Anterior cingulate cortex (tissue), 58 donors: Measurements from ENCODE around the gene GNAZ.
A peak's percentile ranks its signal among the peaks of the same experiment; 100 is the strongest.
"Not testable (repeated sequence)": the region's sequence is repeated elsewhere in the genome, so short reads cannot be mapped to it uniquely, and the experiment has no call there.

Experiments used
- DNase-seq, 58 donors: peaks; one replicate each; lab custom pipeline; 2025; lab: John Stamatoyannopoulos, UW

Gene GNAZ

DNA sequence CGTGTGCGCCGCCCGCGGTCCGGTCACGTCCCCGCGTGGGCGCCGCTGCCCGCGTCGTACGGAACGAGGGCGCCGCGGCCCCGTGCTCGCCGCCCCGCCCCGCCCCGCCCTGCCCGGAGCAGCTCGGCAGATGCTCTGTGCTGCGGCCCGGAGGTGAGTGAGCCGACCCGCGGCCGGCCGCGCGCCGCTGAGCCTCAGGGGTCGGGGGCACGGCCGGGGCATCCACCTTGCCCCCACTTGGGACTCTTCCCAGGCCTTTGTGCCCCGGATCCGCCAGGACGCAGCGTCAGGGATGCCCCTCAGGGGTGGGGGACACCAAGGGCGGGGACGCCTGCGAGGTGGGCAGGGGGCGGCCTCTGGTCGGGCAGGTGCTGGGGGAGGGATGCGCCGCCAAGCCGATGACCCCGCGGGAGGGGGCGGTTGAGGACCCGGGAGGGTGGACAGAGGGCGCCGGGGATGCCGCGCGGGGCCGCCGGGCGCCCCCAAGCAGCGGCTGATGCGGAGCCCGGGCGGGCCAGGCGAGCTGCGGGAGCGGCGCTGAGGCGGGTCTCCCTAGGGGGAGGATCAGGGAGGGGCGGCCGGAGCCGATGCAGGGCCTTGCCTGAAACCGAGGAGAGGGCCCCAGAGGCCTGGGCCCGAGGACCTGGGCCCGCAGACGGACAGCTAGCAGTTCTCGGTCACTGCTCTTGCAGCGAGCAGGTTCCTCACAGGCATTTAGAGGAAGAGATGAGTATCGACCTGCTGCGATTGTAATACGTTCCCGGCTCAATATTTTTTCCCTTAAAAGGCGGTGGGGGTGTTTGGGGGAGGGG is at the start of gene GNAZ:
GNAZ (plus strand) TSS at position 102 of the 812 bp plus-strand sequence. CDS start 25,177 bp downstream, outside the sequence.
- DNase-seq, result peak in 26 of 58 donors; percentile 15 to 67 (median 50)

DNA sequence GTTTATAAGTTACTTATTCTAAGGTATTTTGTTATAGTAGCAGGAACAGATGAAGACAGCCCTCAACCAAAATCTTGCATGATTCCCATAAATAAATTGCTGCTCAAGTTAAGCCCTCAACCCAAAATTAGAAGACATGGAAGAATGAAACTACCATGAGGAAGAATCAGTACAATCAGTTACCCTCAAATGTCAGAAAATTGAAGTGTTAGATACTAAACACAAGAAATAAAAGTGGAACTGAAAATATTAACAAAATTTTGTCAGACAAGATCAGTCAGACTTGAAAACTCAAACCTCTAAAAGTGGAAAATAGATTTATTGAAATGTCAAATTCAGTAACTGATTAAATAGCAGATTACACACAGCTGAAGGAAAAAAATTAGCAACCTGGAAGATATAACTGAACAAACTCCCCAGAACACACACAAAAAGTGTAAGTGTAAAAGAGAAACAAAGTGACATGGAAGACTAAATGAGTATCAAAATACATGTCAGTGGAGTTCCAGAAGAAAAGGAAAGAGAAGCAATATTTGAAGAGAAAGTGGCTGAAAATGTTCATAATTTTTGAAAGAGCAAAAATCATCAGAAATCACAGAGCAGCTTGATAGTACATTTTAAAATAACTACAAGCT is 49.5 kb upstream of the GNAZ start:
- DNase-seq, result no peak

DNA sequence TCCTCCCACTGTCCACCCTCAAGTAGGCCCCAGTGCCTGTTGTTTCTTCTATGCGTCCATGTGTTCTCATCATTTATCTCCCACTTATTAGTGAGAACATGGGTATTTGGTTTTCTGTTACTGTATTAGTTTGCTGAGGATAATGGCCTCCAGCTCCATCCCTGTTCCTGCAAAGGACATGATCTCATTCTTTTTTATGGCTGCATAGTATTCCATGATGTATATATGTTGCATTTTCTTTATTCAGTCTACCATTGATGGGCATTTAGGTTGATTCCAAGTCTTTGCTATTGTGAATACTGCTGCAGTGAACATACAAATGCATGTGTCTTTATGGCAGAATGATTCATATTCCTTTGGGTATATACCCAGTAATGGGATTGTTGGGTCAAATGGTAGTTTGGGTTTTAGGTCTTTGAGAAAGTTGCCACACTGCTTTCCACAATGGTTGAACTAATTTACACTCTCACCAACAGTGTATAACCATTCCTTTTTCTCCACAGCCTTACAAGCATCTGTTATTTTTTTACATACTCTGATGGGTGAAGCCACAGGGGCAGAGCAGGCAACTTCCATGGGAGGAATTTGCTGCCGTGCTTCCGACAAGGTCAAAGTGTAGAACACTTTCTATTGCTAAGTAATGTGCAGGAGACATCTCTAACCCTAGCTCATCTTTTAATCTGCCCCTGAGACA is 48.5 kb upstream of the GNAZ start:
- DNase-seq, result not testable (repeated sequence)

DNA sequence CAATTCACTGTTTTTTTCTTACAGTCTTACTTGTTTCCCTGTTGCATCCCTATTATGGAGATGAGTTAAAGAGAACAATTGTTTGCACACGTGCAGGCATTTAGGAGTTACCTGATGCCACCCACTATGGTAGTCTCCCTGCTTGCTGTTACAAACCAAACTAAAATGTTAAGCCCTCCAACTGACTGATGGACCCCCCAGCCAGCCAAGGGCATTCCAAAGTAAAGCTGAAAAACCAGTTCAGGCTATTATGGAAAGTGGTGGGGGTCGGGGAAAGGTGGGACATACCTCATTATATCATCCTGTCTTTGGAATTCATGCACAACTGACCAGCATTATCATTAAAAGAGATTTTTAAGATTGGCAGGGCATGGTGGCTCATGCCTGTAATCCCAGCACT is 47.0 kb upstream of the GNAZ start:
- DNase-seq, result no peak

DNA sequence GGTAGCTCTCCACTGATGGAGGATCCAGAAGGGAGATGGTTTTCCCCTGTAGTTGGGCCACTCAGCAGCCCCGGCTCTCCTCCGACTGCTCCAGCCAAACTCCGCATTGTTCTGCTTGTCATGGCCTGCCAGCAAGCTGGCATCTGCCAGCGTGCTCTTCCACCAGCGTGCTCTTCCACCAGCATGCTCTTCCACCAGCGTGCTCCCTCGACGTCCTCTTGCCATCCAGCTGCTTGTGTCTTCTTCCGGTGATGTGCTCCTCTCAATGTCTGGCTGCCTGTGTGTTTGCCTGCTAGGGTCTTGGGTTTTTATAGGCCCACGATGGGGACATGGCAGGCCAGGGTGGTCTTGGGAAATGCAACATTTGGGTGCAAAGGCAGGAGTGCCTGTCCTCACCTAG is 43.5 kb upstream of the GNAZ start:
- DNase-seq, result no peak

DNA sequence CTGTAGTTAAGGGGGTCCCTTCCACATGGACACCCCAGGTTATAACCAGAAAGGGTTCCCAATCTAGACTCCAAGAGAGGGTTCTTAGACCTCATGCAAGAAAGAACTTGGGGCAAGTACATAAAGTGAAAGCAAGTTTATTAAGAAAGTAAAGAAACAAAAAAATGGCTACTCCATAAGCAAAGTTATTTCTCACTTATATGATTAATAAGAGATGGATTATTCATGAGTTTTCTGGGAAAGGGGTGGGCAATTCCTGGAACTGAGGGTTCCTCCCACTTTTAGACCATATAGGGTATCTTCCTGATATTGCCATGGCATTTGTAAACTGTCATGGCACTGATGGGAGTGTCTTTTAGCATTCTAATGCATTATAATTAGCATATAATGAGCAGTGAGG is 42.5 kb upstream of the GNAZ start:
- not testable (repeated sequence) for DNase-seq

DNA sequence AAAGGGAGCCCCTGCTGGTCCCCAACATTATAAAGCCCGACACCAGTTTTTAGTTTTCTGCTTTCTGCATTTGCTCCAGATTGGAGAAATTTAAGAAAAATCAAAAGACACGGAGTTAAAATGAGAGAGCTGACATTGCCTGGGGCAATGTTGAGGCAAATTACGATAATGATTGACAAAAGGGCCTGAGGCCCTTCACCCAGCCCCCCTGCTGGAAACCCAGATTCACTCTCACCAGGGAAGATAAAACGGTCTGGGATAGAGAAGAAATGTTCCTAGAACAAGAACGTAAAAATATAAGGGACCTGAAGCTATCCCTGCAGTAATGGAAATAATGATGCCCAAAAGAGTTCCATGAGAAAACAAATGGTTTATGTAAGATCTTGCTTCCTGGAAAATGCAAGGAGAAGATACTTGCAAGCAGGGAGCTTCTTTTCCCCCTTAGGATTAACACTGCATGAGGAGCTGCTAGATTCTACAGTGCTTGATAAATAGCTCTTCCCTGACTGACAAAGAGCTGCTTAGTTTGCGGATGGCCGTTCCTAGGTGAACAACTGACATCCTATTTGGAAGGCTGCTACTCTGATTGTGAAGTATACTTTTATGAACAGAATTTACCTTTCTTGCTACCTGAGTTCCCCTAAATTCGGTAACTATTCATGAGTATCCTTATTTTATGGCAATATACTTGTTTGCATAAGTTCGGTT is 40.6 kb upstream of the GNAZ start:
- no peak for DNase-seq

DNA sequence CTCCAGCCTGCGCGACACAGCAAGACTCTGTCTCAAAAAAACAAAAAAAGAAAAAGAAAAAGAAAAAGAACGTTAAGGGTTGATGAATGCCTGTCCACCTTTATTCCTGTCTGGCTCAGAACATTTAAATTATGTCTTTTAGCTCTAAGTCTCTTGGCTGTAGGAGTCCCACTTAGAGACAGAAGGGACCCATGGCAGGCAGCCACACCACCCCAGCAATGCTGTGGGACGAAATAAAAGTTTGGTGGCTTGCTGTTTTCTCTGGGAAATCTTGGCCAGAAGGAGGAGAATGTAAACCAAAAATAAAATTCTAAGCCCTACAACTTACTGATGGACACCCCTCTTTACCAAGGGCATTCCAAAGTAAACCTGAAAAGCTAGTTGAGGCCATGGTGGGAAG is 38.9 kb upstream of the GNAZ start:
- no peak for DNase-seq

DNA sequence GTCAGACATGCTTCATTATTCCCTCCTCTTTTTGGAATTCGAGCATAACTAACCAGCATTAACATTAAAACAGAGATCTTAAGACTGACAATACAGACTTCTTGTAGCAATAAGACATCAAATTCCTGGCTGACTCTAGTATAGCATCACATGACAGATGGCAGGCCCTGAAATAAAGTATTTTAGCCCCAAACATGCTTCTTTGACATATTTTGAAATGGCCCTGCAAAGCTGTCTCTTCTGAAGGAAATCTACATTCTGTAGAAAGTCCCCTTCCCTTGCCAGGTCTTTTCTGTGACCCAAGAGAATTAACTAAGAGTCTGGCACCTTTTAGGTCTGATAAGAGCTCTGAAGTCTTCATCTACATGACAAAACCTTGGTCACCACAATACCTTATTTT is 38.5 kb upstream of the GNAZ start:
- DNase-seq, result no peak

DNA sequence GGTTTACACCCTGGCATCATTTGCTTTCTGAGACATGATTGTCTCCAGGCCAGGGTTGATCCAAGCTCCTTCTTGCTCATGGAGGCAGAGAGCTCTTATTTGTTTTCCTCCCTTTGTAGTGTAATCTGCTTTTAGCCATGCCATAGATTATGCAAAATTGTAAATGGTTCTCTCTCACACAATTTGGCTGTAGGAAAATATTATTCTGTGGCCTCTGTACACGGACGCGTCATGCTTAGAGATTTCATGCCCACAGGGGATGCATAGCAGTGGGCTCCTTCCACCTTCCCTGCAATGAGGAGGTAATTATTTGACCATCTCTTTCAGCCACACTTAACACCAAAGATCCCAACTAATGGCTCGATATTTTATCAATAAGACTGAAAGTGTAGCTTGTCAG is 37.7 kb upstream of the GNAZ start:
- no peak for DNase-seq

DNA sequence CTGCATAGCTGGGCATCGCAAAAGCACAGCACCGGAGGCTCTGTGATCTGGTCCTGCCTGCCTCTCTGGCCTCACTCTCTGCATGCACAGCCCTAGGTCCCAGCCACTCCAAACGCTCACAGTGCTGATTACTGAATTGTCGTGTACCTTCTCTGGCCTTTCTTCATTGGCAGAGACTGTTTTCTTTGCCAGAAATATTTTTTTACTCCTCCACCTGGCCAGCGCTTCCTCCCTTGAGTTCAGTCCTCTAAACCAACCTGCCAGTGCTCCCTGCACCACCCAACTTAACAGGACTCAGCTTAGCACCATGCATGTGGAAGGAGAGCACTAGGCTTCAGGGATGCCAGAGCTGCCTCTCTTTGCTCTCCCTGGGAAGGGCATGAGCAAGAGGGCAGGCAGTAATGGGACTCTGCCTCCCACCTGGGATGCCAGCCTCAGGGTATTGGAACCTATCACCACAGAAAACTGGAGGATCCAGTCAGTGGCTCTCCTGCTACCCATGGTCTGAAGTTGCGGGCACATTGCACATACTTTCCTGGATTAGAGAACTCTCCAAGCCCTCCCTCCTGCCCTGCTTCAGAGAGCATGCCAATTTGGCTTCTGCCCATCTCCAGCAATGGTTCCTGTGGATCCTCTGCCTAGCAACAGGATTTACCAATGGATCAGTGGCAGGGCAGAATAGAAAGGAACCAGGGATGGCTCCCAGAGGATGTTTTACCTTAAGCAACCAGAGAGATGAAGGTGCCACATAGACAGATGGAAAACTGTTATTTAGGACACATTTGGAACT is 37.0 kb upstream of the GNAZ start:
- peak in 17 of 58 donors; percentile 4 to 50 (median 15) for DNase-seq

DNA sequence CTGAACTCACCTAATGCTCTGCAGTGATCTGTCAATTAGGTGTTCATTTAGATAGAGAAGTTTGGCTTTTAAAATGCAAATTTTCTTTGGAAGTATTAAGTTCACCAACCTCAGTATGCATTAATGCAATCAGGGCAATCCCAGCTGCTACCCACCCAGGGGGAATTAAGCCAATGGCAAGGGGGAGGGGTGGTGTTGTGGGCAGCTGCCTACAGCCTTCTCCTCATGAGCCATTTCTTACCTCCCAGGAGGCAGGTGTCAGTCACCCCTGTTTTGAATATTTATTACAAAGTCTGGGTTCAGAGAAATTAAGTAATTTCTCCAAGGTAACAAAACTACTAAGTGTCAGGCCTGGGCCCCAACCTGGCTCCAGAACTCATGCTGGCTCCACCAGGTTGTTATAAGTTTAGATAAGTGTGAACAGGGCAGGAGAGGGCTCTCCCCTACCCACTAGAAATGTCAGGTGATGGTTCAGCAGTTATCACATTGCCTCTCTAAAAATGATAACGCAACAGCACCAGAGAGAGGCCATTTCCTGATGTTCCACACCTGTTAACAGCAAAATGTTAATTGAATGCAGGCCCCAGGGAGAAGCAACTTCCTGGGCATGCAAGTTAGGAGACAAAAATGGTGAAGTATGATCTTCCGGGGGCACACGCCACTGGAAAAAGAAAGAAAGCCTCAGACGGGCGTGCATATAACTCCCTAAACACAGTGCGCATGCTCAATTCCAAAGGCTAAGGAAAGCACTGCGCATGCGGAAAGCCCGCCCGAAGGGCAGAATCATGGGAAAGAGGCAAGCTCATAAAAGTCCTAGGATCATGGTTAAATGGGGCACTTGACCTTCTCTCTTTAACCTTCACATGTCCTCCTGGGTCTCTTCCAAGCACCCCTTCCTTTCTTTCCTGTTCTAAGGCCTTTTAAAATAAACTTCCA is 35.4 kb upstream of the GNAZ start:
- DNase-seq, result no peak

DNA sequence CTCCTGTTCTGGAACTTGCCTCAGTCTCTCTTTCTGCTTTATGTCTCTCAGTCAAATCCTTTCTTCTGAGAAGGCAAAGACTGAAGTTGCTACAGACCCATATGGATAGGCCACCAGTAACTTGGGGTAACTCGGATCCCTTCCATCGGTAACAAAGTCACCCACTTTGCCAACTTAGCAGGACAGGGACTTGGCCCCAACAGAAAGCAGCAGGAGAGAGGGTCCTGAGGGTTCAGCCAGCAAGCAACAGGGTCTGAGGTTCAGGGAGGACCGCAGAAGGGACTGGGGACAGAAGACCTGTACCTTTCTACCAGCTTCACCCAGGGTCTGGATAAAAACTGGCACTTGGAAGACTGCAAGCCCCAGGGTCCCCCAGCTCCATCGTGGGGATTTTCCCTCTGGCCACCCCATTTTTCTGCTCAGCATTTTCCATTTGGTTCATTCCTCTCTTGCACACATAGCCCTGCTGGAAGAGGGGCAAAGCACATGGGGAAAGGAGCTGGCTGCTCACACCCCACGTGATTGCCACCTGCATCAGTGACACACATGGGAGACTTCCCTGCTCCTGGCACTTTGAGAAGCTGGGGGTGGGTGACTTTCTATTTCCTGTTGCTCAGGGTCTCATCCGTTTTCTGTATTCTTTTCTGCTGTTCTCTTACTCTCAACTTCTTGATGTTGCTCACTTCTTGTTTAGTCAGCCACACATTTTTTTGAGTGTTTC is 34.6 kb upstream of the GNAZ start:
- no peak for DNase-seq

DNA sequence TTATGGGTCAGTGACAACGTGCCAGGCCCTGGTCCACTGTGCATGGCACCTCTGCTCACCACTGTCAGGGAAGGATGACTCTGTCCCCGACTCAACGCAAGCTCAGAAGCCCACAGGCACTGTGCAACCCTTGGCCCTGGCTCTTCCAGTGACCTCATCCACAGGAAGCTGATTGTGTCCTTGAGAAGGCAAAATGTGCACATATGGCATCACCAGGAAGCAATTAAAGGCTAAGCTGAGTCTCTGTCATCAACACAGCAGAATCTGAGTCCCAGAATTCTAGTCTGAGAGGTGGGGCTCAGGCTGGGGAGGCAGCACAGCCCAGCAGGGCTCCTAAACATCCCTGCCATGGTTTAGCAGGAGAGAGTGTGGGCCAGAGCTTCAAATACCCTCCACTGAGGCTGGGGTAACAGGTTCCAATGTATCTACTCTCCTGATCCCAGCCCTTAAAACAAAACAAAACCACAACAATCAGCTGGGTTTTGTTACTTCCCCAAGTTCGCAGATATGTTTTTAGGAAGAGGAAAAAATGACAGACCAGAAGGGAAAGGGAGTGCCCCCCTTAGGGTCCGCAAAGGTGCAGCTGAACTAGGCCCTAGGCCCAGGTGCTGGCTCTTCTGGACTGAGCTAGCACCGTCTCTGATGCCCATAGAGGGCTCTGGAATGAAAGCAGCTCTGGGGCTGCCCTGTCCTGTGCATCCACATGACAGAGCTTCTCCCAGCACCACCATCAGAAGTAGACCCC is 33.5 kb upstream of the GNAZ start:
- no peak for DNase-seq

DNA sequence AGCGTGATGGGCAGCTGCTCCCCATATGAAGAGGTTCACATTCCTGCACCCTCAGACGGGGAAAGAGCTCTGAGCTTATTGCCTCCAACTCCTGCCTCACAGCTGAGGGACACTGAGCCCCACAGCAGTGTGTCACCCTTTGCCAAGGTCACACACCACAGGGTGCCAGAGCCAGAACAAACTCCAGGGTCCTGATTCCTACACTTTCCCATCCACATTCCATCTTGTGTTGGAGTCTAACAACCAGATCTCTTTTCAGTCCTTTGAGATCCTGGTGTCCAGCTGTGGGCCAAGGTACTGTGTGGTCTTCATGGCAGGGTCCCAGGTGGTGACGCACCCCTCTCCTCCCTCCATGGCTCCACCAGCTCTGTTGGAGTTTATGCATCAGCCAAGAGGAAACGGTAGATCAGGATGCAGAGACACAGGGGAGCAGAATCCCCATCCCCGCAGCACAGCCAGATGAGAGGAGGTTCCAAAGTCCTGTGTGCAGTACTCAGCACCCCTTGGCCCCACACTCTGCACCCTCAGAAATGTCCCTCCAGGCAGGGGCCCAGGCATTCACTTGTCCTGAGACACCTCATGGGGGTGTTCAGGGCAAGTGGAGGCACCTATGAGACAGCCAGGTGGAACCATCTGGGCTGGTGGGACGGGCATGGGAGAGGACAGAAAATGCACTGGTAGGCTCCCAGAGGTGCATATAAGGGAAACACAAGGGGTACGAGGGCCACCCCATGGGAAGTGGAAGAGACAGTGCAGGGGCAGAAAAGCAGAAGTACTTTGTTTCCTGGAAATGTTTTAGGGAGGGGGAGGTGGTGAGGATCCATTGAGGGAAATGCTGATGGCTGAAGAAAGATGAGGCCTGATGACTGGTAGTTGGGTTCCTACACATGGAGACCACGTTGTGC is 32.6 kb upstream of the GNAZ start:
- DNase-seq, result no peak

DNA sequence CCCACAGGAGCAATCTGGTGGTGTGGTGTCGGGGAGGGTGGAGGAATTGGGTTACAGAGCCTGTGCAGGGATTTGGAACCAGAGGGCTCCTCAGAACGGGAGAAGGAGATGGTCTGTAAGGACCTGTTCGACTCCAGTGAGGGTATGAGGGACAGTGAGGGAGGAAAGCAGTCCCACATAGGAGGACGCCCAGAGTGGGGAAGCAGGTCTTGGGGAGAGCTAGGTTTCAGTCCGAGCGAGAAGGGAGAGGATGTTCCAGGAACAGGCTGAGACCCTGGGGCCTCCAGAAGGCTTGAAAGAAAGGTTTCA is 32.0 kb upstream of the GNAZ start:
- no peak for DNase-seq

DNA sequence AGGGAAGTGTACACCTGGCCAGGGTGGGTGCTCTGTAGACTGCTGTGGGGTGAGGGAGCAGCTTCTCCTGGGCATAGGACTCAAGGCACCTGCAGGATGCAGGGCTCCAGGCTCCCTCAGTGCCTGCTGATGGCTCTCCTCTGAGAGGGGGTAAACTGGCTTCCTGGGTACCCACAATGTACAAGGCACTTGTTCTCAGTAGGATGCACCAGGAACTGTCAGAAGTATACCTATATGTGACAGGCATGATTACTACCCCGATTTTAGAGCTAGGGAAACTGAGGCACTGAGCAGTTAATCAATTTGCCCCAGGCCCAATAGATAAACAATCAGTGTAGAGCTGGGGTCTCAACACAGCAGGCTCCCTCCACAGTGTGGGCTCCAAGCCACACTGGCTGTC is 31.4 kb upstream of the GNAZ start:
- no peak for DNase-seq
